COLO829 (cell line): ENCODE data around the gene PTPN6.
"Not testable (repeated sequence)": the region's sequence is repeated elsewhere in the genome, so short reads cannot be mapped to it uniquely, and the experiment has no call there.

Experiments
- DNase-seq: peaks from one replicate; pipeline ENCODE4 v3.0.0; 2012; ENCODE audit warnings: low spot score

The PTPN6 gene

GRCh38 chr12:6950811-6951540 is at the start of gene PTPN6:
Gene PTPN6 (plus strand): TSS chr12:6951356. CDS start chr12:6951513, 157 bp downstream.
- DNase-seq, result no peak

- DNase-seq, result no peak
These were observed 48.7 kb upstream of the PTPN6 start for GRCh38 chr12:6902448-6902847.

GRCh38 chr12:6903722-6904121 is 47.4 kb upstream of the PTPN6 start:
- no peak for DNase-seq

- peak; percentile 99 for DNase-seq
These were observed 46.6 kb upstream of the PTPN6 start, which contains the start of gene LRRC23 for GRCh38 chr12:6904280-6905276. Gene LRRC23 (plus strand): TSS chr12:6904822. CDS start chr12:6905634, 812 bp downstream.

- DNase-seq, result no peak
These were observed 45.6 kb upstream of the PTPN6 start for GRCh38 chr12:6905414-6906040.

GRCh38 chr12:6908141-6908540 is 43.0 kb upstream of the PTPN6 start:
- not testable (repeated sequence) for DNase-seq

- DNase-seq, result no peak
These were observed 41.6 kb upstream of the PTPN6 start for GRCh38 chr12:6909421-6910145.

GRCh38 chr12:6912164-6912935 is 38.8 kb upstream of the PTPN6 start:
- DNase-seq, result no peak

GRCh38 chr12:6914246-6914946 is 36.8 kb upstream of the PTPN6 start, which contains the start of gene ENO2:
Gene ENO2 (plus strand): TSS chr12:6914580. CDS start chr12:6915833, 1,253 bp downstream.
- DNase-seq, result no peak

- peak; percentile 54 for DNase-seq
These were observed 36.0 kb upstream of the PTPN6 start for GRCh38 chr12:6914947-6915788.

GRCh38 chr12:6915789-6916285 is 35.3 kb upstream of the PTPN6 start:
- no peak for DNase-seq

- no peak for DNase-seq
These were observed 34.5 kb upstream of the PTPN6 start for GRCh38 chr12:6916426-6917200.

- no peak for DNase-seq
These were observed 33.5 kb upstream of the PTPN6 start for GRCh38 chr12:6917491-6918231.

- DNase-seq, result no peak
These were observed 31.6 kb upstream of the PTPN6 start for GRCh38 chr12:6919588-6919987.

- no peak for DNase-seq
These were observed 29.6 kb upstream of the PTPN6 start for GRCh38 chr12:6921539-6921938.

- no peak for DNase-seq
These were observed 28.9 kb upstream of the PTPN6 start for GRCh38 chr12:6921996-6922946.
